T1000 (cell line): ENCODE data around the gene NID1.

Source experiments
- DNase-seq: peaks from one replicate; lab custom pipeline; 2025; ENCODE audit warnings: mixed read lengths; lab: John Stamatoyannopoulos, UW

NID1 gene

GRCh38 chr1:236067854-236068454, 3.1 kb upstream of the NID1 start:
- no peak for DNase-seq

DNA sequence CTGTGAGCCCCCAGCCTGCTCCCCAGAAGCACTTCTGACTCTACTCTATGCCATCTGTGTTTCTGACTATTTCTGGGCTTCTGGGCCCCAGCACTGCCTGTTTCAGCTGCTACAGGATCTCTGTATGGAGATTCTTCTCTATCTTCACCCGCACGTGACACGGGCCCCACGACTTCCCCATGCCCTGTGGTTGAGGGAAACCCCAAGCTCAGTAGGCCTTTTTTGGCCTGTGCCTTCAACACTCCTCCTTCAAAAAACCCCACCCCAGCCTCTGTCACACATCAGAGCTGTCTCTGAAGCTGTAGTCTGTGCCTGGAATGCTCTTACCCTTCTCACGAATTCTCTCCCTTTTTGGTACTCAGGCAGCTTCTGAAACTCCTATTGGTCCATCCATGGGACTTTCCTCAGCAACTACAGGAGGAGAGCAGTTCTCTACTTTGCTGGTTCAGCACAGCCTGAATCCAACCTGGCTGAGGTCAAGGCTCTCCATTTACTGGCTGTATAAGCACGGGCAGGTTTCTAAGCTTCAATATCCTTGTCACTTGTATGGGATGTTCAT, 2.0 kb upstream of the NID1 start:
- DNase-seq = no peak

DNA sequence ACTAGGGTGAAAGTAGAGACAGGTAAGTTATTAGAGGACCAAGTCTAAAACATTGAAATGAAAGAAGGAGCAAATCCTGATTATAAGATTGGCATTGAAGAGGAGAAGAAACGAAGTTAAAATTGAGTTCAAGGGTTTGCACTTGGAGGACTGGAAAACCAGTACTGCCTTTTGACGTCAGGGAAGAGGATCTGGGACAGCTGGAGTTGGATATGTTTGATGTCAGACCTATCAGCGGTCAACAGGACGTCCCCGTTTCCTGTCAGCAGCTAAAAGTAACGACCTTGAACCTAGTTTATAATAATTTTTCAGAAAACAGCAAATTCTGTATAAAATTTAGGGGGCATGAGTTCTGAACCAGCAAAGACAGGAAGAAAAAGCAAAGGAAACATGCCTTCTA, 1.2 kb upstream of the NID1 start:
- no peak for DNase-seq

GRCh38 chr1:236065509-236066005, 667 bp upstream of the NID1 start:
- no peak for DNase-seq

GRCh38 chr1:236063919-236064673, 794 bp downstream of the NID1 start:
- no peak for DNase-seq

DNA sequence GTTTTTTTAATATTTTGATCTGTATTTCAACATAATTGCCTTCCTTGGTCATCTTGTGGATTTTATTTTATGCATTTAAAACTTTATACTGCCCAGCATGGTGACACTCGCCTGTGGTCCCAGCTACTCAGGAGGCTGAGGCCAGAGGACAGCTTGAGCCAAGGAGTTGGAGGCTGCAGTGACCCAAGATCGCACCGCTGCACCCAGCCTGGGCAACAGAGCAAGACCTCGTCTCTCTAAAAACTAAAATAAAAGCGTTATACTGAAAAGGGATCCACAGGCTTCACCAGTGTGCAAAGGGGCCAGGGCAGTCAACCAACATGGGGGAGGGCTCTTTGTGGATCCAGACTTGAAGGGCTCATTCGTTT, 1.4 kb downstream of the NID1 start:
- no peak for DNase-seq

DNA sequence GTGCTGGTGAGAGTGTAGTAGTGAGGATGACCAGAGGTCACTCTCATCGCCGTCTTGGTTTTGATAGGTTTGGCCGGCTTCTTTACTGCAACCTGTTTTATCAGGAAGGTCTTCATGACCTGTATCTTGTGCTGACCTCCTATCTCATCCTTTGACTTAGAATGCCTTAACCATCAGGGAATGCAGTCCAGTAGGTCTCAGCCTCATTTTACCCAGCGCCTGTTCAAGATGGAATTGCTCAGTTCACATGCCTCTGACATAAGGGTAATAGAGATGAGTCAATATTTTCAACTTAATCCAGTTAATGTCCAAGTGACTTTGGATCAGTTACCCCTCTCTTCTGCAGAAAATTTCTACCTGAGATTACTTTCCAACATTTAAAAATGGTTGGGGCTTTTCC, 4.6 kb downstream of the NID1 start:
- DNase-seq = no peak

DNA sequence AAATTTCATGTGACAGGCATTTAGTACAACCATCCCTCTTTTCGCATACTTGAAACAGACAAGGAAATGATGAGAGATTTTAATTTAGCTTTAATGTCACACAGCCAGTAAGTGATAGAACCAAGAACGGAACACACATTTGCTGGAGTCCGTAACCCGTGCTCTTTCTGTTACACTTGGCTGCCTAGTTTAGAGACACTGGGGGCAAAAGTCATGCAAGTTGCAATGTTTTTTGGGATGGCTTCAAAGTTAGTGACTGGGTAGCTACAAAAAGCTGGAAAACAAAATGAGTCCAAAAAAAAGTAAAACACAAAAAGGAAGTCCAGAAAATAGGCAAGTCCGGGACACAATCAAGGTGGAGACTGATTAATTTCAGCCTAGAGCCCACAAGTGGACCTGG, 5.9 kb downstream of the NID1 start:
- no peak for DNase-seq

- DNase-seq = no peak
Measured at GRCh38 chr1:236058141-236058934, 6.6 kb downstream of the NID1 start.

DNA sequence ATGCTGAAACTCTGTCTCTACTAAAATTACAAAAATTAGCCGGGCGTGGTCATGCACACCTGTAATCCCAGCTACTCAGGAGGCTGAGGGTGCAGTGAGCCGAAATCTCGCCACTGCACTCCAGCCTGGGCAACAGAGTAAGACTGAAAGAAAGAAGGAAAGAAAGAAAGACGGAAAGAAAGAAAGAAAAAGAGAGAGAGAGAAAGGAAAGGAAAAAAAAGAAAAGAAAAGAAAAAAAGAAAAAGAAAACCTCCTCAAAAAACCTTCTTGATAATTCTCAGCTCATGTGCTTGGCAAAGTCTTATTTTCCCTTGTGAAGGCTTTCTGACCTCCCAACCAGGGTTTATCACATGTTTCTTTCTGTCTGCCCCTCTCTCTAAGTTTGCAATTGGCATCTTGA, 7.3 kb downstream of the NID1 start:
- no peak for DNase-seq

GRCh38 chr1:236052232-236052993, 12.5 kb downstream of the NID1 start:
- no peak for DNase-seq

- no peak for DNase-seq
Measured at GRCh38 chr1:236051242-236051791, 13.6 kb downstream of the NID1 start.

DNA sequence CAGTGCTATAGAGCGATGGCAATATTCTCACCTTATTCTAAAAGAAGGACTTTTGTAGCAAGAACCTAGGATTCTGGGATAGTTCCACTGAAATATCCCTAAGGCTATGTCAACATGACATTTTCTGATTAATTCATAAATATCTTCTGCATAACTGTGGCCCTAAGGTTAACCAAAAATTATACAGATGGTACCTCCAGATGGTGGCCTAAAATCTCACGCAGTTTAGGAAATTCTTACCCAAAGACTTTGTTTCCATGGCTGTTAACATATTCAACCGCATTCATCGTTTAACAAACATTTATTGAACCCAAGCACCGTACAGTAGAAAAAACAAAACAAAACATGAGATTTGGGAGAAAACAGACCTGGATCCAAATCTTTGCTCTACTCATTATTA, 19.1 kb downstream of the NID1 start:
- no peak for DNase-seq

DNA sequence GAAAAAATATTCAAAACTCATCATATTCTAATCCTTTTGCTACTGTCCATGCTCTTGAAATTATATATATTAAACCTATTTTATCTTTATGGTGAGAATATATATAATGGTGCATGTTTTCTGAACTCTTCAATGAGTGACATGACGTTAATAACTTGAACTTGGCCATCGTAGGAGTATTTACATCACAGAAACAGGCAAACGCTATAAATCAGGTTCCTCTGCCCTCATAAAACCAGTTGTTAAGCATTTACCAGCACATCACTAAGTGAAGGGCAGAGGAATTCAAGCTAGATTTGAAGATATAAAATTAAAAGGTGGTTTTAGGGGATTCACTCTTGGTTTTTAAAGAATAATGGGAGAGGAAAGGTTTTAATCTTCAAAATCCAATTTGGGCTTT, 20.5 kb downstream of the NID1 start:
- DNase-seq = no peak

DNA sequence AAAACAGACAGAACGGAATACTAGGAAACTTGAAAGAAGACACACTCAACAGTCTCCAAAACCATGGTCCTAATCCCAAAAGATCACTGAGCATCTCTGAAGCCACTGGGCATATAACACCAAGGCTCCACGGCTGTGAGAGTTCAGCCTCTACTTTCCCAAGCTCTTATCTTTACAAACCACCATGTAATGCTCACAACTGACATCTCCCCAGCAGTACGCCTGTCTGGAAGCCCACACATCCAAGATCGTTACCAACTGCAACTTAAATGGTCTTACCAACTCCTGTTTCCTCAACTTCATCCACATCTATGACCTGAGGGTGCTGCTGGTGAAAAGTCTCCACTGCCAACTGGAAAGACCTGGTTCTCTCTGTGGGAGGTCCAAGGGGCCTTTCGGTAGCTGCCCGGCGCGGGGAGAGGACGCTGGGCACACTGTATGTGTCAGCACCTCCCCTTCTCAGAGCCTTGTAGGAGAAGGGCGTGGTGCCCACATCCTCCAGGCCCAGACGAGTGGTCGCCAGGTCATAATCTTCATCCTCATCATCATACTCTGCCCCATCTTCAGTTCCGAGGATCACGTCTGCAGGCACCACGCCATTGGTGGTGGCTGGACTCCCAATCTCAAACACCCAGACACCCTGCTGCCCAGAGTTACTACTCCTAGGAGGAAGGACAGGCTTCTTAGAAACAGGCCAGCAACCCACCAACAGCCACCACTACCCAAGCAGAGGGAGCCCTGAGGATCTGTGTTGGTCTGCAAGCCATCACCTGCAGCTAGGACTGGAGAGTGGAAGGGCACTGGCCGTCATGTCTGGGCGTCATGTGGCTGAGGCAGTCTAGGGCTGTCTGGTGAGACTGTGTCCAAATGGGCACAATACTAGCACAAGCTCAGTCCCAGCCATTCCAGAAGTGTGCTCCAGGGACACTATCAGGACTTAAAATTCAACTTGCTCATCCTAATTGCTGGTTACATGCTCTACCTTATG, 23.0 kb downstream of the NID1 start:
- DNase-seq = no peak

DNA sequence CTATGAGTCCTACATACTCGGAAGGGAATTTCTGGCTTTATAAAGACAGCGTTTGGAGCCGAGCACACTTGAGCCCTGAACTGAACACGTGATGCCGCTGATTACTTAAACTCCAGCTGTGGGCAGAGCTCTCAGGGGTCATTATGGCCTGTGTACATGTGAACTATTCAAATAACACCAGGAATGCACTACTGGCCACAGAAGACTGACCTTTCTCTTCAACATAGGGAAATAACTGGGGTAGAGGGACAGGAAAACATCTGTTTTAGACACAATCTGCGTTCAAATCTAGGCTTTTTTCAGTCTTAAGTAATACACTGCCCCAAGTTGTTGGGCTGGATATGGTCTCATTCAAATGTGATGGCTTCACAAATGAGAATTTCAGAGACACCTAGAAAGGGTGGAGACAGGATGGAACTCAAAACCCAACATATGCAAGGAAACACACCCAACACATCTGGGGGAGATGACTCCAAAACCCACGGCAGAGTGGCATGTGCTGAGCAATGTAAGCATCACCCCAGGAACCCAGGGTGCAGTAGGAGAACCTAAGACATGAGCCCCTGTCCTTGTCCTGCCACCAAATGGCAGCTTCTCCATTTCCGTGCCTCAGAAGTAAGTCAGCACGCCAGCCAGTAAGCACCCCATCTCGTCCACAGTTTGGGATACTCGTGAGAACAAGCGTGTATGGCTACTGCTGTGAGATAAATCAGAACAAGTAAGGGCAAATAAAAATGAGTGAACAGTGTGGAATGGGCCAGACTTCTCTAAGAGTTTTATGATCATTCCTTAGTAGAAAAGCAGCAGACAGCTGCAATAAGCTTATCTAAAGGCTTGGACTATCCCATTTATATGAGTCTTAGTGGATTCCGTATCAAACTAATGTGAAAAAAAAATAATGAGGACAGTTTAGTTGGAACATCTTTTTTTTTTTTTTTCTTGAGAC, 24.9 kb downstream of the NID1 start:
- DNase-seq = no peak

DNA sequence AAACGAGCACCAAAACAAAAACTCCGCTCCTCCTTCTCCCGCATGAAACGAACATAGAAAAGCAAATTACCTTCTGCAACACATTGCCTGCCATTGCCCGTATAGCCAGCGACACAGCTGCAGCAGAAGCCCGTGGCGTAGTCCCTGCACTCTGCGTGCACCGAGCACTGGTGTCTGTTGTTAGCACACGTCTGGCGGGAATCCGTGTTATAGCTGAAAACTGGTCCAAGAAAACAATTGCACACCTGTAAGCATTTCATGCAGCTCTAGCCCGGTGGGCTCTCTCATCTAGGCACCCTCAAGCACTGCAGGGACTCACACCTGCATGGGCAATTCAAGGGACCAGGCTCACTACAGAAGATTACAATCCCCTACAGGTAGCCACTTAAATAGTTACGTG, 26.9 kb downstream of the NID1 start:
- no peak for DNase-seq

DNA sequence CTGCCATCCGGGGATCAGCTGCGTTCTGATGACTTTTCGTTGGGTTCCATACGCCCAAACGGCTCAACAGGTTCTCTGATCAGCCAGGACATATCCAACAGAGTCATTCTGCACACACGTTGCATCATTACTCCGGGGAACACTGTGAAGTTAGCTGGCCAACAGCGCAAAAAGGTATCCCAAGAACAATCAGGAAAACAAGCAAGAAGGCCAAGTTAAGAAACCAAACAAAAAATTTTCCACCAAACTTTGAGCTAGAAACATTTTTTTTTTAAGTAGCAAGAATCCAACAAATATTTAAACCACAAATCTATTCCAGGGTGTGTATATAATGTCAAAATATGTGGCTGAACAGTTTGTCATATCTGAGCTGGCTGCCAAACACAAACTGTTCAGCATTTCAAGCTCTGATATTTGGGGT, 29.2 kb downstream of the NID1 start:
- no peak for DNase-seq

- no peak for DNase-seq
Measured at GRCh38 chr1:236033336-236033735, 31.6 kb downstream of the NID1 start.
